ENCODE results near the gene ARIH2. TPM values are rescaled to one million over a fixed set of nuclear protein-coding genes. Genes with fewer than 3 reads are reported as not detected.

ARIH2 gene
- total and polyA plus RNA-seq, 2 experiments from 2014 or later, result 76.4 to 118 TPM

DNA sequence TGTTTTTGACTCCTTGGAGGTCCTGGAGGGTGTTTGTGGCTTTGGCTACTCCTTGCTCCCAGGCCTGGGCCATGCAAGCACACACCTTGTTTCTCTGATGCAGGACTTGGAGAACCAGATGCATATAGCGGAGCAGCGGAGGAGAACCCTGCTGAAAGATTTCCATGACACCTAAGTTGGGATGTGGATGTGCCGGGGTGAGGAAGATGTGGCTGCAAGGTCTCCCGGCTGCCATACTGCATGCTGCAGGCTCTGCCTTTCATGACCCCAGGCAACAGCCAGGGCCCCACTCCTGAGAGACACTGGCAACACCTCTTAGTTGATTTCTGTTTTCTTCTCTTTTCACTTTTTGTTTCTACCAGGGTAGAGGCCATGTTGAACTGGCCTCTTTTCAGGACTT is 64.5 kb downstream of the ARIH2 start:
- Histone ChIP-seq H3K4me2 (no peak overlapping the region), H2AFZ (no peak overlapping the region), H3K79me2 (replicated peaks; ENCODE audit: insufficient read depth) (no peaks in the 10 kb centered on the region; the same call in 1 of the 2 replicates), H3F3A (replicated peaks; ENCODE audit: low read depth) (0 out of 2 replicates have a peak, but pooled peaks cover 15% of the 10 kb centered on the region), H3K9me2 (ENCODE audit: insufficient read depth) (no peaks in the 10 kb centered on the region), H3K27me3 (ENCODE audit: insufficient read depth) (no peaks in the 10 kb centered on the region), H3K4me3 (no peak overlapping the region), H3K36me3 (ENCODE audit: insufficient read depth) (peaks cover 26% of the 10 kb centered on the region), H3K4me1 (ENCODE audit: insufficient read depth) (no peaks in the 10 kb centered on the region), H3K27ac (ENCODE audit: low read depth) (no peak overlapping the region), H4K20me1 (replicated peaks; ENCODE audit: insufficient read depth) (peaks cover 28% of the 10 kb centered on the region)
- no peak for ATAC-seq
- DNase-seq (ENCODE audit: low spot score), result no peak
- no peaks in the 10 kb centered on the region for H3K9me3 Mint-ChIP-seq
- H3K4me1 Mint-ChIP-seq, result peaks cover 3% of the 10 kb centered on the region
- no peak for TF ChIP-seq ZNF114 (CRISPR knock-in tag; IDR thresholded peaks at IDR 0.05)
- TF ChIP-seq ZNF331 (CRISPR knock-in tag; IDR thresholded peaks at IDR 0.05; ENCODE audit: low read depth), result no peak
- no peak for TF ChIP-seq EZH2 (IDR thresholded peaks at IDR 0.05; ENCODE audit: low read depth, unreplicated experiment)
- TF ChIP-seq, protein P1, sequence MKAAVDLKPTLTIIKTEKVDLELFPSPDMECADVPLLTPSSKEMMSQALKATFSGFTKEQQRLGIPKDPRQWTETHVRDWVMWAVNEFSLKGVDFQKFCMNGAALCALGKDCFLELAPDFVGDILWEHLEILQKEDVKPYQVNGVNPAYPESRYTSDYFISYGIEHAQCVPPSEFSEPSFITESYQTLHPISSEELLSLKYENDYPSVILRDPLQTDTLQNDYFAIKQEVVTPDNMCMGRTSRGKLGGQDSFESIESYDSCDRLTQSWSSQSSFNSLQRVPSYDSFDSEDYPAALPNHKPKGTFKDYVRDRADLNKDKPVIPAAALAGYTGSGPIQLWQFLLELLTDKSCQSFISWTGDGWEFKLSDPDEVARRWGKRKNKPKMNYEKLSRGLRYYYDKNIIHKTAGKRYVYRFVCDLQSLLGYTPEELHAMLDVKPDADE (IDR thresholded peaks at IDR 0.05), result no peak
- no peak for TF ChIP-seq STAT1 (IDR thresholded peaks at IDR 0.05; ENCODE audit: unreplicated experiment)
- no peak for TF ChIP-seq REST (IDR thresholded peaks at IDR 0.05; ENCODE audit: unreplicated experiment)
- H3K27me3 Mint-ChIP-seq (ENCODE audit: insufficient read depth, low read depth, poor library complexity), result peaks cover 19% of the 10 kb centered on the region
- H3K4me3 Mint-ChIP-seq, result no peak overlapping the region
- H3K27ac Mint-ChIP-seq, result no peak overlapping the region
- peaks cover 69% of the 10 kb centered on the region for H3K36me3 Mint-ChIP-seq (ENCODE audit: low read depth)

GRCh38 chr3:48984663-48985062 is 66.0 kb downstream of the ARIH2 start:
- ATAC-seq (no peak), DNase-seq (ENCODE audit: low spot score) (no peak)
- no peaks in the 10 kb centered on the region for H3K27me3 ChIP-seq (ENCODE audit: insufficient read depth)
- no peak overlapping the region for H3K27ac Mint-ChIP-seq
- H3K4me3 Mint-ChIP-seq, result no peak overlapping the region
- peaks cover 4% of the 10 kb centered on the region; the same call in 1 of the 2 replicates for H3K4me1 ChIP-seq (ENCODE audit: insufficient read depth)
- 0 out of 2 replicates have a peak, but pooled peaks cover 10% of the 10 kb centered on the region for H3F3A ChIP-seq (replicated peaks; ENCODE audit: low read depth)
- no peaks in the 10 kb centered on the region for H3K9me2 ChIP-seq (ENCODE audit: insufficient read depth)
- H4K20me1 ChIP-seq (replicated peaks; ENCODE audit: insufficient read depth), result peaks cover 25% of the 10 kb centered on the region
- no peak overlapping the region for H3K27ac ChIP-seq (ENCODE audit: low read depth)
- H3K79me2 ChIP-seq (replicated peaks; ENCODE audit: insufficient read depth), result peaks cover 3% of the 10 kb centered on the region; the same call in 1 of the 2 replicates
- H2AFZ ChIP-seq, result no peak overlapping the region
- TF ChIP-seq POLR2AphosphoS5 (IDR thresholded peaks at IDR 0.05; ENCODE audit: low read depth) (no peak), ZNF331 (CRISPR knock-in tag; IDR thresholded peaks at IDR 0.05; ENCODE audit: low read depth) (no peak), ZNF114 (CRISPR knock-in tag; IDR thresholded peaks at IDR 0.05) (no peak)
- TF ChIP-seq, protein P2, sequence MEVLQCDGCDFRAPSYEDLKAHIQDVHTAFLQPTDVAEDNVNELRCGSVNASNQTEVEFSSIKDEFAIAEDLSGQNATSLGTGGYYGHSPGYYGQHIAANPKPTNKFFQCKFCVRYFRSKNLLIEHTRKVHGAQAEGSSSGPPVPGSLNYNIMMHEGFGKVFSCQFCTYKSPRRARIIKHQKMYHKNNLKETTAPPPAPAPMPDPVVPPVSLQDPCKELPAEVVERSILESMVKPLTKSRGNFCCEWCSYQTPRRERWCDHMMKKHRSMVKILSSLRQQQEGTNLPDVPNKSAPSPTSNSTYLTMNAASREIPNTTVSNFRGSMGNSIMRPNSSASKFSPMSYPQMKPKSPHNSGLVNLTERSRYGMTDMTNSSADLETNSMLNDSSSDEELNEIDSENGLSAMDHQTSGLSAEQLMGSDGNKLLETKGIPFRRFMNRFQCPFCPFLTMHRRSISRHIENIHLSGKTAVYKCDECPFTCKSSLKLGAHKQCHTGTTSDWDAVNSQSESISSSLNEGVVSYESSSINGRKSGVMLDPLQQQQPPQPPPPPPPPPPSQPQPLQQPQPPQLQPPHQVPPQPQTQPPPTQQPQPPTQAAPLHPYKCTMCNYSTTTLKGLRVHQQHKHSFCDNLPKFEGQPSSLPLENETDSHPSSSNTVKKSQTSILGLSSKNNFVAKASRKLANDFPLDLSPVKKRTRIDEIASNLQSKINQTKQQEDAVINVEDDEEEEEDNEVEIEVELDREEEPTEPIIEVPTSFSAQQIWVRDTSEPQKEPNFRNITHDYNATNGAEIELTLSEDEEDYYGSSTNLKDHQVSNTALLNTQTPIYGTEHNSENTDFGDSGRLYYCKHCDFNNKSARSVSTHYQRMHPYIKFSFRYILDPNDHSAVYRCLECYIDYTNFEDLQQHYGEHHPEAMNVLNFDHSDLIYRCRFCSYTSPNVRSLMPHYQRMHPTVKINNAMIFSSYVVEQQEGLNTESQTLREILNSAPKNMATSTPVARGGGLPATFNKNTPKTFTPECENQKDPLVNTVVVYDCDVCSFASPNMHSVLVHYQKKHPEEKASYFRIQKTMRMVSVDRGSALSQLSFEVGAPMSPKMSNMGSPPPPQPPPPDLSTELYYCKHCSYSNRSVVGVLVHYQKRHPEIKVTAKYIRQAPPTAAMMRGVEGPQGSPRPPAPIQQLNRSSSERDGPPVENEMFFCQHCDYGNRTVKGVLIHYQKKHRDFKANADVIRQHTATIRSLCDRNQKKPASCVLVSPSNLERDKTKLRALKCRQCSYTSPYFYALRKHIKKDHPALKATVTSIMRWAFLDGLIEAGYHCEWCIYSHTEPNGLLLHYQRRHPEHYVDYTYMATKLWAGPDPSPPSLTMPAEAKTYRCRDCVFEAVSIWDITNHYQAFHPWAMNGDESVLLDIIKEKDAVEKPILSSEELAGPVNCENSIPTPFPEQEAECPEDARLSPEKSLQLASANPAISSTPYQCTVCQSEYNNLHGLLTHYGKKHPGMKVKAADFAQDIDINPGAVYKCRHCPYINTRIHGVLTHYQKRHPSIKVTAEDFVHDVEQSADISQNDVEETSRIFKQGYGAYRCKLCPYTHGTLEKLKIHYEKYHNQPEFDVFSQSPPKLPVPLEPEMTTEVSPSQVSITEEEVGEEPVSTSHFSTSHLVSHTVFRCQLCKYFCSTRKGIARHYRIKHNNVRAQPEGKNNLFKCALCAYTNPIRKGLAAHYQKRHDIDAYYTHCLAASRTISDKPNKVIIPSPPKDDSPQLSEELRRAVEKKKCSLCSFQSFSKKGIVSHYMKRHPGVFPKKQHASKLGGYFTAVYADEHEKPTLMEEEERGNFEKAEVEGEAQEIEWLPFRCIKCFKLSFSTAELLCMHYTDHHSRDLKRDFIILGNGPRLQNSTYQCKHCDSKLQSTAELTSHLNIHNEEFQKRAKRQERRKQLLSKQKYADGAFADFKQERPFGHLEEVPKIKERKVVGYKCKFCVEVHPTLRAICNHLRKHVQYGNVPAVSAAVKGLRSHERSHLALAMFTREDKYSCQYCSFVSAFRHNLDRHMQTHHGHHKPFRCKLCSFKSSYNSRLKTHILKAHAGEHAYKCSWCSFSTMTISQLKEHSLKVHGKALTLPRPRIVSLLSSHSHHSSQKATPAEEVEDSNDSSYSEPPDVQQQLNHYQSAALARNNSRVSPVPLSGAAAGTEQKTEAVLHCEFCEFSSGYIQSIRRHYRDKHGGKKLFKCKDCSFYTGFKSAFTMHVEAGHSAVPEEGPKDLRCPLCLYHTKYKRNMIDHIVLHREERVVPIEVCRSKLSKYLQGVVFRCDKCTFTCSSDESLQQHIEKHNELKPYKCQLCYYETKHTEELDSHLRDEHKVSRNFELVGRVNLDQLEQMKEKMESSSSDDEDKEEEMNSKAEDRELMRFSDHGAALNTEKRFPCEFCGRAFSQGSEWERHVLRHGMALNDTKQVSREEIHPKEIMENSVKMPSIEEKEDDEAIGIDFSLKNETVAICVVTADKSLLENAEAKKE (CRISPR knock-in tag; IDR thresholded peaks at IDR 0.05), result no peak
- H3K9me3 Mint-ChIP-seq, result no peaks in the 10 kb centered on the region
- peaks cover 66% of the 10 kb centered on the region for H3K36me3 Mint-ChIP-seq (ENCODE audit: low read depth)
- no peak overlapping the region for H3K4me3 ChIP-seq
- H3K4me2 ChIP-seq, result no peak overlapping the region
- H3K27me3 Mint-ChIP-seq (ENCODE audit: insufficient read depth, low read depth, poor library complexity), result peaks cover 28% of the 10 kb centered on the region
- H3K4me1 Mint-ChIP-seq, result peaks cover 10% of the 10 kb centered on the region
- H3K36me3 ChIP-seq (ENCODE audit: insufficient read depth), result peaks cover 22% of the 10 kb centered on the region
